SU-DHL-6 (cell line): Measurements from ENCODE around the gene TMEM178A.

Experiments used
- EZH2phosphoT487 ChIP-seq: fragments of 200-600 bp; sonication (generic), shearing (Covaris generic); conservative IDR thresholded peaks from 2 replicates; pipeline ENCODE4 v1.6.1; 2018; ENCODE audit warnings: mild to moderate bottlenecking, antibody characterized with exemption, low read length, moderate library complexity, mixed read lengths
- TF ChIP-seq, protein P1 (sequence below): fragments of 200-600 bp; sonication (generic); IDR thresholded peaks from one replicate; pipeline ENCODE4 v1.5.1; 2017; ENCODE audit warnings: antibody characterized with exemption, mild to moderate bottlenecking, low read length, moderate library complexity; ENCODE audit not compliant: insufficient read depth, poor library complexity, severe bottlenecking

DNA sequence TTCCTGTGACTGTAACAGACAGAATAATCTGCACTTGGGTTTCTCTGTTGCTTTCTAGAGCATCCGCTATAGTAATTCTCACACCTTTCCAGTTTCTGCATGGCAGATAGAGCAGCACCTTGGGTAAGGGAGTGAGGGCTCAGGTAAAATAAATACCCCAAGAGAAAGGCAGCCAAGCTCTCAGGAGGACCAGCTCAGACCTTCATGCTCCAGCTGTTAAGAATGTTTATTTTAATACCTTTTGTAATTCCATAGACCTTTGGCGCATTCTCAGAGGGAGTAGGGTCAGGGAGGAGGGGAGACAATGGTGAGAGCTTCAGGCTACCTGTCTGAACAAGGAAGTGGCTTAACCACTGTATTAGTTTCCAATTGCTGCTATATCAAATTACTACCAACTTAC, 16.2 kb upstream of the TMEM178A start:
- TF ChIP-seq, protein P1, sequence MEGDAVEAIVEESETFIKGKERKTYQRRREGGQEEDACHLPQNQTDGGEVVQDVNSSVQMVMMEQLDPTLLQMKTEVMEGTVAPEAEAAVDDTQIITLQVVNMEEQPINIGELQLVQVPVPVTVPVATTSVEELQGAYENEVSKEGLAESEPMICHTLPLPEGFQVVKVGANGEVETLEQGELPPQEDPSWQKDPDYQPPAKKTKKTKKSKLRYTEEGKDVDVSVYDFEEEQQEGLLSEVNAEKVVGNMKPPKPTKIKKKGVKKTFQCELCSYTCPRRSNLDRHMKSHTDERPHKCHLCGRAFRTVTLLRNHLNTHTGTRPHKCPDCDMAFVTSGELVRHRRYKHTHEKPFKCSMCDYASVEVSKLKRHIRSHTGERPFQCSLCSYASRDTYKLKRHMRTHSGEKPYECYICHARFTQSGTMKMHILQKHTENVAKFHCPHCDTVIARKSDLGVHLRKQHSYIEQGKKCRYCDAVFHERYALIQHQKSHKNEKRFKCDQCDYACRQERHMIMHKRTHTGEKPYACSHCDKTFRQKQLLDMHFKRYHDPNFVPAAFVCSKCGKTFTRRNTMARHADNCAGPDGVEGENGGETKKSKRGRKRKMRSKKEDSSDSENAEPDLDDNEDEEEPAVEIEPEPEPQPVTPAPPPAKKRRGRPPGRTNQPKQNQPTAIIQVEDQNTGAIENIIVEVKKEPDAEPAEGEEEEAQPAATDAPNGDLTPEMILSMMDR, result no peak
- no peak for TF ChIP-seq EZH2phosphoT487
